Esophagus muscularis mucosa (tissue), 4 donors: Measurements from ENCODE around the gene SERINC3. TPM values are rescaled to one million over a fixed set of nuclear protein-coding genes. Genes with fewer than 3 reads are reported as not detected.

Source experiments
- DNase-seq: peaks from one replicate; pipeline ENCODE4 v3.0.0-alpha.2; 2017; ENCODE audit errors: extremely low spot score
- H3K27ac ChIP-seq, 4 donors: fragments of 200-600 bp; sonication (generic); replicated peaks in 1 of 4; 1 replicate in 3 of 4; 2 replicates in 1 of 4; pipeline ENCODE4 v1.5.1; 2016 to 2019; ENCODE audit warnings: mild to moderate bottlenecking in 1 of 4
- H3K27me3 ChIP-seq, 4 donors: fragments of 200-600 bp; sonication (generic); one replicate each; pipeline versions ENCODE4 v1.5.1 to v1.6.0; 2016 to 2019
- H3K36me3 ChIP-seq, 4 donors: fragments of 200-600 bp; sonication (generic); one replicate each; pipeline ENCODE4 v1.5.1; 2016 to 2019
- H3K4me1 ChIP-seq, 4 donors: fragments of 200-600 bp; sonication (generic); one replicate each; pipeline ENCODE4 v1.5.1; 2016 to 2019
- H3K4me3 ChIP-seq, 4 donors: fragments of 200-600 bp; sonication (generic); 1 replicate in 2 of 4; 2 replicates in 2 of 4; pipeline ENCODE4 v1.5.1; 2016 to 2019; ENCODE audit warnings: mild to moderate bottlenecking in 4 of 4, moderate library complexity in 1 of 4
- H3K9me3 ChIP-seq, 4 donors: fragments of 200-600 bp; sonication (generic); 1 replicate in 3 of 4; 2 replicates in 1 of 4; pipeline ENCODE4 v1.5.1; 2016 to 2019
- CTCF ChIP-seq, 3 experiments: fragments of 200-600 bp in 2 of 3; fragments of 450-650 bp in 1 of 3; sonication (generic) in 2 of 3; IDR thresholded peaks; one replicate each; pipeline ENCODE4 v1.5.1; 2017 to 2019; ENCODE audit warnings: antibody characterized with exemption in 3 of 3, mild to moderate bottlenecking in 2 of 3, moderate library complexity in 1 of 3
- EP300 ChIP-seq: sonication (generic); formaldehyde crosslinking; IDR thresholded peaks from one replicate; pipeline ENCODE4 v1.6.1; 2017; ENCODE audit warnings: antibody characterized with exemption
- POLR2A ChIP-seq: fragments of 450-650 bp; IDR thresholded peaks from one replicate; pipeline ENCODE4 v1.6.1; 2017; ENCODE audit warnings: antibody characterized with exemption, moderate library complexity, mild to moderate bottlenecking, low read depth
- POLR2AphosphoS5 ChIP-seq, 2 donors: sonication (generic); formaldehyde crosslinking; IDR thresholded peaks; one replicate each; pipeline ENCODE4 v1.6.1; 2017; ENCODE audit warnings: antibody characterized with exemption in 2 of 2
- WGBS: methylation state at CpG from one replicate; pipeline ENCODE4 v1.1.5; 2018; 5-methylcytosine and 5-hydroxymethylcytosine counted together
- intact Hi-C: fragments of 100-400 bp; cut with DNase I; formaldehyde crosslinking; loops from one replicate; pipeline ENCODE4 v1.15.1; 2023
- total RNA-seq, 4 donors: library from RNA; depleted of rRNA; stranded (reverse); fragments of >200 nt; gene quantifications; one replicate each; pipeline versions ENCODE4 v1.1.0 to v1.2.1, GENCODE V29; 2016

Gene SERINC3
- total RNA-seq = 100 to 1,000 TPM; 121 to 175 (median 138) TPM

- no peaks in the 10 kb centered on the region for H3K9me3 ChIP-seq
- intact Hi-C loops = loop anchor here (5.0 to 10.0 kb wide), 2 partner anchors 44 to 307 kb away; partner anchors contain the start of genes OSER1 and TTPAL
- H3K27ac ChIP-seq = peak within 1 kb of the TSS; percentile 98 to 99 (median 98)
- peak; percentile 97 to 98 for TF ChIP-seq POLR2AphosphoS5 (IDR thresholded peaks at IDR 0.05)
- peak; percentile 88 for TF ChIP-seq POLR2A
- peak in 1 of 3 experiments; percentile 11 for TF ChIP-seq CTCF (IDR thresholded peaks at IDR 0.05)
- peak; percentile 86 for TF ChIP-seq EP300
- 0% methylated on average over 32 of the region's 49 CpGs for WGBS
- no peaks in the 10 kb centered on the region for H3K27me3 ChIP-seq
- H3K4me3 ChIP-seq = peak within 1 kb of the TSS; percentile 83 to 94 (median 86)
- peaks cover 43 to 51% (median 49%) of the 10 kb centered on the region in 4 donors for H3K4me1 ChIP-seq
- H3K36me3 ChIP-seq = no peaks in the 10 kb centered on the region
- DNase-seq = peak; percentile 99
Measured at GRCh38 chr20:44521484-44522481, at the start of gene SERINC3. SERINC3 (minus strand) TSS chr20:44522070; CDS start chr20:44521951, 119 bp downstream.

- intact Hi-C loops = no loop called here
- Histone ChIP-seq H3K27me3 (no peaks in the 10 kb centered on the region), H3K4me3 (no peak overlapping the region), H3K4me1 (peaks cover 54 to 74% (median 69%) of the 10 kb centered on the region in 4 donors), H3K27ac (peak overlapping the region; percentile 86 to 90 (median 88)), H3K36me3 (no peaks in the 10 kb centered on the region), H3K9me3 (no peaks in the 10 kb centered on the region)
- 60% methylated on average over 6 of the region's 6 CpGs for WGBS
- DNase-seq = no peak
- TF ChIP-seq POLR2A = no peak
- TF ChIP-seq EP300 = no peak
- no peak for TF ChIP-seq POLR2AphosphoS5 (IDR thresholded peaks at IDR 0.05)
Measured at GRCh38 chr20:44571362-44571988, 49.6 kb upstream of the SERINC3 start.

- intact Hi-C loops = no loop called here
- WGBS = 100% methylated on average over 1 of the region's 1 CpG
- DNase-seq = no peak
- peaks cover 43 to 73% (median 61%) of the 10 kb centered on the region in 4 donors for H3K4me1 ChIP-seq
- H3K27me3 ChIP-seq = no peaks in the 10 kb centered on the region
- no peaks in the 10 kb centered on the region for H3K36me3 ChIP-seq
- TF ChIP-seq EP300 (no peak), POLR2A (no peak), POLR2AphosphoS5 (IDR thresholded peaks at IDR 0.05) (no peak), CTCF (IDR thresholded peaks at IDR 0.05) (no peak)
- H3K9me3 ChIP-seq = no peaks in the 10 kb centered on the region
- H3K4me3 ChIP-seq = no peak overlapping the region
- peak overlapping the region; percentile 86 to 90 (median 88) for H3K27ac ChIP-seq
Measured at GRCh38 chr20:44570367-44570766, 48.5 kb upstream of the SERINC3 start.

- Histone ChIP-seq H3K9me3 (no peaks in the 10 kb centered on the region), H3K4me3 (no peak overlapping the region), H3K27ac (peak overlapping the region; percentile 71 to 82 (median 76)), H3K4me1 (peaks cover 16 to 64% (median 52%) of the 10 kb centered on the region in 4 donors), H3K36me3 (no peaks in the 10 kb centered on the region), H3K27me3 (no peaks in the 10 kb centered on the region)
- no peak for DNase-seq
- TF ChIP-seq POLR2AphosphoS5 (IDR thresholded peaks at IDR 0.05) (no peak), EP300 (no peak)
- intact Hi-C loops = no loop called here
Measured at GRCh38 chr20:44566811-44567210, 44.9 kb upstream of the SERINC3 start.

GRCh38 chr20:44566018-44566417, 44.1 kb upstream of the SERINC3 start:
- no peaks in the 10 kb centered on the region for H3K9me3 ChIP-seq
- H3K4me1 ChIP-seq = peaks cover 11 to 56% (median 45%) of the 10 kb centered on the region in 4 donors
- peak overlapping the region; percentile 72 to 82 (median 76) for H3K27ac ChIP-seq
- DNase-seq = no peak
- H3K4me3 ChIP-seq = no peak overlapping the region
- intact Hi-C loops = no loop called here
- no peaks in the 10 kb centered on the region for H3K27me3 ChIP-seq
- no peaks in the 10 kb centered on the region for H3K36me3 ChIP-seq
- WGBS = 93% methylated on average over 3 of the region's 3 CpGs
- TF ChIP-seq POLR2AphosphoS5 (IDR thresholded peaks at IDR 0.05) (no peak), POLR2A (no peak), CTCF (IDR thresholded peaks at IDR 0.05) (no peak), EP300 (no peak)
